KOPT-K1 (cell line): ENCODE measurements around the gene CHRD.
"Not testable (repeated sequence)": the region's sequence is repeated elsewhere in the genome, so short reads cannot be mapped to it uniquely, and the experiment has no call there.

Source experiments
- H3K27ac ChIP-seq: fragments of 200-600 bp; sonication (generic); 2 replicates; pipeline ENCODE4 v1.5.1; 2016; ENCODE audit warnings: antibody characterized with exemption, mild to moderate bottlenecking, low read depth, low read length; ENCODE audit not compliant: poor library complexity, severe bottlenecking
- H3K36me3 ChIP-seq: fragments of 200-600 bp; sonication (generic); 2 replicates; pipeline ENCODE4 v1.5.1; 2017; ENCODE audit warnings: antibody characterized with exemption, mild to moderate bottlenecking, low read length, moderate library complexity; ENCODE audit not compliant: insufficient read depth
- H3K9me3 ChIP-seq: fragments of 200-600 bp; sonication (generic); 2 replicates; pipeline ENCODE4 v1.5.1; 2017; ENCODE audit warnings: antibody characterized with exemption, low read length, mild to moderate bottlenecking; ENCODE audit not compliant: insufficient read depth, poor library complexity, severe bottlenecking

CHRD gene

DNA sequence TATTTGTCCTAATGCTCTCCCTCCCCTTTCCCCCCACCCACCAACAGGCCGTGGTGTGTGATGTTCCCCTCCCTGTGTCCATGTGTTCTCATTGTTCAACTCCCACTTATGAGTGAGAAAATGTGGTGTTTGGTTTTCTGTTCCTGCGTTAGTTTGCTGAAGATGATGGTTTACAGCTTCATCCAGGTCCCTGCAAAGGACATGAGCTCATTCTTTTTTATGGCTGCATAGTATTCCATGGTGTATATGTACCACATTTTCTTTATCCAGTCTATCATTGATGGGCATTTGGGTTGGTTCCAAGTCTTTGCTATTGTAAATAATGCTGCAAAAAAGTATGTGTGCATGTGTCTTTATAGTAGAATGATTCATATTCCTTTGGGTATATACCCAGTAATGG, 53.3 kb downstream of the CHRD start:
- H3K27ac ChIP-seq, H3K9me3 ChIP-seq, H3K36me3 ChIP-seq: not testable (repeated sequence)

DNA sequence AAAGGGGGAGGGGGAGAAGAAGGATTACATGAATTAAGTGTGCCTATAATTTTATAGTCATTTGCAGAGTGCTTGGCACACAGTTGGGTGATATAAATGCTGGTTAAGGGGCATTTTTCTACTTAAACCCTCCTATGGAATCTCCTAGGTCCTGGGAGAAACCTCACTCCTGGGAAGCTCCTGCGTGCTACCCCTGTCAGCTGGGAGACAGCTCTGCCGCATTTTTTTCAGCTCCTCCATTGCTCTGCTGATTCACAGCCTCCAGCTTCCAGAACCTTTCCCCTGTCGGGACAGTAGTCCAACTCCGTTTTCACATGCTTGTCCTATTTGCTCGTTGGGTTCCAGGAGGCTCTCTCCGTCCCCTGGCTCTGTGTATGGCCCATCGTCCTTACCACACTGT, 59.2 kb downstream of the CHRD start:
- peaks cover 5% of the 10 kb centered on the region for H3K9me3 ChIP-seq
- H3K36me3 ChIP-seq = no peaks in the 10 kb centered on the region
- H3K27ac ChIP-seq = no peak overlapping the region
